Heart left ventricle (tissue), 13 donors: ENCODE results near the gene CCPG1.

Experiments used
- POLR2A ChIP-seq, 2 donors: fragments of 450-650 bp; IDR thresholded peaks; one replicate each; pipeline ENCODE4 v1.6.1; 2017; ENCODE audit warnings: antibody characterized with exemption in 2 of 2, mild to moderate bottlenecking in 2 of 2, moderate library complexity in 2 of 2
- TF ChIP-seq, protein P1 (sequence below), 12 donors: fragments of 200-600 bp; sonication (generic) in 4 of 12; IDR thresholded peaks; one replicate each; pipeline versions ENCODE4 v1.5.0 to v1.8.0; 2018 to 2022; ENCODE audit warnings: antibody characterized with exemption in 12 of 12, mild to moderate bottlenecking in 5 of 12
- donor health status: ischemic (EF 13 %, LVEDD 7.1; RV severe dilation, severe dysfunction).
- donor health status: DM: no; HTN: yes; CAD: no.
- donor health status: DM: no; HTN: no; CAD: no.
- donor health status: ischemic (EF 25% LVEDD 6.9; RV normal size, moderate dysfunction).
- donor health status: ischemic (EF 25% LVEDD 5.7; RV mildly dilated, moderate dysfunction).
- donor health status: ischemic (EF 35%, LVEDD 5.7; RV mildly dilated, moderate dysfunction).
- donor health status: nonischemic (EF 11% LVEDD 7.7; RV severe dilation, severe dysfunction).
- donor health status: DM: yes; HTN: yes; CAD: no.
- donor health status: PGD.
- donor health status: ischemic (EF 29% LVEDD 5.4; RV normal size, mild dysfunction).
- donor health status: nonischemic (EF 23%, LVEDD 6.1; RV moderate dilation, normal function).

DNA sequence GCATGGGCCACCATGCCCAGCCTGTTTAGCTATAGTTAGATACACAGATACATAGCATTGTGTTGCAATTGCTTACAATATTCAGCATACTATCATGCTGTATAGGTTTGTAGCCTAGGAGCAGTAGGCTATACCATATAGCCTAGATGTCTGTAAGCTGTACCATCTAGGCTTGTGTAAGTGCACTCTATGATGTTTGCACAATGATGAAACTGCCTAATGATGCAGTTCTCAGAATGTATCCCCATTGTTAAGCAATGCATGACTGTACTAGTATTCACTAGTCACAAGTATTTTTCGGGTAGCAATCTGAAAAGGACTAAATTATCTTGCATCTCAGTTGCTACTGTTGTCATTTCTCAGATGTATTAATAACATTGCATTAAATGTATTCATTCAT, 73.2 kb downstream of the CCPG1 start:
- TF ChIP-seq, protein P1, sequence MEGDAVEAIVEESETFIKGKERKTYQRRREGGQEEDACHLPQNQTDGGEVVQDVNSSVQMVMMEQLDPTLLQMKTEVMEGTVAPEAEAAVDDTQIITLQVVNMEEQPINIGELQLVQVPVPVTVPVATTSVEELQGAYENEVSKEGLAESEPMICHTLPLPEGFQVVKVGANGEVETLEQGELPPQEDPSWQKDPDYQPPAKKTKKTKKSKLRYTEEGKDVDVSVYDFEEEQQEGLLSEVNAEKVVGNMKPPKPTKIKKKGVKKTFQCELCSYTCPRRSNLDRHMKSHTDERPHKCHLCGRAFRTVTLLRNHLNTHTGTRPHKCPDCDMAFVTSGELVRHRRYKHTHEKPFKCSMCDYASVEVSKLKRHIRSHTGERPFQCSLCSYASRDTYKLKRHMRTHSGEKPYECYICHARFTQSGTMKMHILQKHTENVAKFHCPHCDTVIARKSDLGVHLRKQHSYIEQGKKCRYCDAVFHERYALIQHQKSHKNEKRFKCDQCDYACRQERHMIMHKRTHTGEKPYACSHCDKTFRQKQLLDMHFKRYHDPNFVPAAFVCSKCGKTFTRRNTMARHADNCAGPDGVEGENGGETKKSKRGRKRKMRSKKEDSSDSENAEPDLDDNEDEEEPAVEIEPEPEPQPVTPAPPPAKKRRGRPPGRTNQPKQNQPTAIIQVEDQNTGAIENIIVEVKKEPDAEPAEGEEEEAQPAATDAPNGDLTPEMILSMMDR (IDR thresholded peaks at IDR 0.05), result no peak
- no peak for TF ChIP-seq POLR2A (IDR thresholded peaks at IDR 0.05)
